ENCODE data around the gene NAGA.

DNA sequence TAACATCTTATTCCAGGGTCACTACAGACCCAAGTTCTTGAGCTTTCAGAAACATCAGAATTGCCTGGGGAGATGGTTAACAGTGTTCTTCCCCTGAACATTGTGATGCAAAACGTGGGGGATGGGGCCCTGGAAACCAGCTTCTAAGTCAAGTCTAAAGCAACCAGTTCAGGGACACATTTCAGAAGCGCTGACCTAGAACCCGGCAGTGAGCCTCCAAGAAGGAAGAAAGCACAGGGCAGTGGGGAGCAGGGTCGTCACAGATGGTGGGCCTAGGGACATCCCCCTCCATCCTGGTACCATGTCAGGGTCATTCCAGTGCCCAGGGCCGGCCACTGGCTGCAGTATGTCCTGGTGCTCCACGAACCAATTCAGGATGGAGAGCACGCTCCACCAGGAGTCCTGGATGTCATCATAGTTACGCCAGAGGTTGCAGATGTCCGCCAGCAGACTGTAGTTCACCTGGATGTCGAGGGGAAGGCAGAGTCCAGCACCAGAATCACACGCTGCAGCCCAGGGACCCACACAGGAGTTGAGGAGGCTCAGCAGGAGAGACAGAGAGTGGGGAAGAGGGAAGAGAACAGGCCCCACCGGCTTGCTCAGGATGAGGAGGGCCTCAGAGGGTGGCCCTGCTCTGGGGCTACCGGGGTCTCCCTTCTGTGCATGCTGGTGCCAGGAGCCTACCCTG is 5.0 kb downstream of the NAGA start:
- TF ChIP-seq, protein P1, sequence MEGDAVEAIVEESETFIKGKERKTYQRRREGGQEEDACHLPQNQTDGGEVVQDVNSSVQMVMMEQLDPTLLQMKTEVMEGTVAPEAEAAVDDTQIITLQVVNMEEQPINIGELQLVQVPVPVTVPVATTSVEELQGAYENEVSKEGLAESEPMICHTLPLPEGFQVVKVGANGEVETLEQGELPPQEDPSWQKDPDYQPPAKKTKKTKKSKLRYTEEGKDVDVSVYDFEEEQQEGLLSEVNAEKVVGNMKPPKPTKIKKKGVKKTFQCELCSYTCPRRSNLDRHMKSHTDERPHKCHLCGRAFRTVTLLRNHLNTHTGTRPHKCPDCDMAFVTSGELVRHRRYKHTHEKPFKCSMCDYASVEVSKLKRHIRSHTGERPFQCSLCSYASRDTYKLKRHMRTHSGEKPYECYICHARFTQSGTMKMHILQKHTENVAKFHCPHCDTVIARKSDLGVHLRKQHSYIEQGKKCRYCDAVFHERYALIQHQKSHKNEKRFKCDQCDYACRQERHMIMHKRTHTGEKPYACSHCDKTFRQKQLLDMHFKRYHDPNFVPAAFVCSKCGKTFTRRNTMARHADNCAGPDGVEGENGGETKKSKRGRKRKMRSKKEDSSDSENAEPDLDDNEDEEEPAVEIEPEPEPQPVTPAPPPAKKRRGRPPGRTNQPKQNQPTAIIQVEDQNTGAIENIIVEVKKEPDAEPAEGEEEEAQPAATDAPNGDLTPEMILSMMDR (IDR thresholded peaks at IDR 0.05; ENCODE audit: low read depth, low read length, poor library complexity, severe bottlenecking), result no peak
- TF ChIP-seq EZH2phosphoT487 (IDR thresholded peaks at IDR 0.05; ENCODE audit: borderline replicate concordance, low read length), result no peak

Data from DOHH2 (cell line).